HepG2 (cell line): ENCODE data around the gene ADCYAP1R1. TPM values are rescaled to one million over a fixed set of nuclear protein-coding genes. Genes with fewer than 3 reads are reported as not detected.

ENCODE experiments used
- NPAS2 ChIP-seq: sonication (generic); formaldehyde crosslinking; IDR thresholded peaks from 2 replicates; pipeline ENCODE4 v1.8.0; 2022; ENCODE audit warnings: mild to moderate bottlenecking, missing genetic modification reagents, borderline replicate concordance
- POLR2G ChIP-seq: fragments of 200-400 bp; formaldehyde crosslinking; IDR thresholded peaks from 2 replicates; pipeline ENCODE4 v1.6.1; 2018; ENCODE audit warnings: mild to moderate bottlenecking, low read depth, low read length, moderate library complexity
- ZNF556 ChIP-seq: sonication (generic); formaldehyde crosslinking; IDR thresholded peaks from 2 replicates; pipeline ENCODE4 v1.4.0; 2020; ENCODE audit warnings: mild to moderate bottlenecking, missing genetic modification reagents, borderline replicate concordance
- polyA plus RNA-seq, 8 experiments: library from polyadenylated mRNA; depleted of rRNA in 3 of 8; stranded (reverse) in 7 of 8; unstranded in 1 of 8; fragments of >200 nt; fragmentation: Illumina TruSeq in 4 of 8; extraction: Trizol in 4 of 8; gene quantifications; 2 replicates each; pipeline versions ENCODE4 v1.2.1 to v1.2.3, GENCODE V29; 2011 to 2016; ENCODE audit warnings: low read depth in 4 of 8, missing spikeins in 1 of 8, mixed read lengths in 1 of 8; ENCODE audit not compliant: insufficient read depth in 1 of 8
- total RNA-seq, 5 experiments: library from RNA; depleted of rRNA; stranded (reverse); fragments of >200 nt; fragmentation: Illumina TruSeq; extraction: Trizol; gene quantifications; 2 replicates each; pipeline ENCODE4 v1.2.3, GENCODE V29; 2016; ENCODE audit warnings: low read depth in 1 of 5
- TF ChIP-seq, protein P1 (sequence below): sonication (generic); formaldehyde crosslinking; IDR thresholded peaks from 2 replicates; pipeline ENCODE4; 2020; ENCODE audit warnings: missing genetic modification reagents, mild to moderate bottlenecking, borderline replicate concordance
- TF ChIP-seq, protein P2 (sequence below): sonication (generic); formaldehyde crosslinking; conservative IDR thresholded peaks from 2 replicates; pipeline ENCODE4 v1.8.0; 2022; ENCODE audit warnings: mild to moderate bottlenecking, moderate library complexity, missing genetic modification reagents
- TF ChIP-seq, protein P3 (sequence below), 2 experiments: sonication (generic) in 1 of 2; formaldehyde crosslinking in 1 of 2; IDR thresholded peaks; 2 replicates each; pipeline versions ENCODE4 v1.5.1 to v1.6.1; 2011 to 2020; ENCODE audit warnings: borderline replicate concordance in 1 of 2, low read depth in 1 of 2, low read length in 1 of 2, mild to moderate bottlenecking in 1 of 2, missing genetic modification reagents in 1 of 2, moderate library complexity in 1 of 2

The ADCYAP1R1 gene
- total and polyA plus RNA-seq, 2 of the 13 experiments (the other 11 are each of a cell fraction or from before 2014, with no cell fraction given), result not detected

DNA sequence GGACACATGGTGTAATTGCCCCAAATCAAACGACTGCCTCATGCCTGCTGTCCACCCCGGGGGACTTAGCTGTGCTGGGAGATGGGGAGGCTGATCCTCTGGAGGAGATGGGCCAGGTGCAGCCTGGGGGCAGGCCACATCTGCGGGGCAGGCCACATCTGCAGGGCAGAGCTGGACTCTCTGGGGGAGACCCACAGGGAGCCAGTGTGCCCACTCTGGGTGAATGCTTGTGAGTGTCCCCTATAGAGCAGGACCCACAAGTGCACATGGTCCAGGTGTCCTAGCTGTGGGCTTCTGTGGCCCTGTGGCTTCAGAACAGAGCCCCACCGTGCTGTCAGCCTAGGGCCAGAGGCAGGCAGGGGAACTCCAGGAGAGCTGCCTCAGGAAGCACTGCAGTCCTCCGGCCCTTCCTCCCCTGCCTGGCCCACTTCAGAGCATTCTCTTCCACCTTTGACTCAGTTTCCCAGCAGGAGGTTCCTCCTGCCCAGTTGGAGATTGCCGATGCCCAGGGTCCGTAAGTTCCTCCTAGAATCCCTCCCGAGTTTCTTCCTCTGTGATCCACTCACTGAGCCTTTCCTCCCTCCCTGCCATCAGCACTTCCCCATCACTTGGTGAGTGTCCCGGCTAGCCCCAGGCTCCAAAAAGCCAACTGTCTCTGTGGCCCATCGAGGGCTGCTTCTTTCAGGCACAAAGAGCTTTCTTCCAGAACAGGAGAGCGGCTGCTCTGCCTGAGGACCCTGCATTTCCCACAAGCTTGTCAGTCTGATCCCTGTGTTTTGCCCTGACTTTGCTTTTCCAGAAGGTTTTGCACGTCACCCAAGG is 50.3 kb downstream of the ADCYAP1R1 start (continued):
- TF ChIP-seq NPAS2 (CRISPR knock-in tag) (no peak), ZNF556 (CRISPR knock-in tag) (no peak), POLR2G (no peak)
- TF ChIP-seq, protein P1, sequence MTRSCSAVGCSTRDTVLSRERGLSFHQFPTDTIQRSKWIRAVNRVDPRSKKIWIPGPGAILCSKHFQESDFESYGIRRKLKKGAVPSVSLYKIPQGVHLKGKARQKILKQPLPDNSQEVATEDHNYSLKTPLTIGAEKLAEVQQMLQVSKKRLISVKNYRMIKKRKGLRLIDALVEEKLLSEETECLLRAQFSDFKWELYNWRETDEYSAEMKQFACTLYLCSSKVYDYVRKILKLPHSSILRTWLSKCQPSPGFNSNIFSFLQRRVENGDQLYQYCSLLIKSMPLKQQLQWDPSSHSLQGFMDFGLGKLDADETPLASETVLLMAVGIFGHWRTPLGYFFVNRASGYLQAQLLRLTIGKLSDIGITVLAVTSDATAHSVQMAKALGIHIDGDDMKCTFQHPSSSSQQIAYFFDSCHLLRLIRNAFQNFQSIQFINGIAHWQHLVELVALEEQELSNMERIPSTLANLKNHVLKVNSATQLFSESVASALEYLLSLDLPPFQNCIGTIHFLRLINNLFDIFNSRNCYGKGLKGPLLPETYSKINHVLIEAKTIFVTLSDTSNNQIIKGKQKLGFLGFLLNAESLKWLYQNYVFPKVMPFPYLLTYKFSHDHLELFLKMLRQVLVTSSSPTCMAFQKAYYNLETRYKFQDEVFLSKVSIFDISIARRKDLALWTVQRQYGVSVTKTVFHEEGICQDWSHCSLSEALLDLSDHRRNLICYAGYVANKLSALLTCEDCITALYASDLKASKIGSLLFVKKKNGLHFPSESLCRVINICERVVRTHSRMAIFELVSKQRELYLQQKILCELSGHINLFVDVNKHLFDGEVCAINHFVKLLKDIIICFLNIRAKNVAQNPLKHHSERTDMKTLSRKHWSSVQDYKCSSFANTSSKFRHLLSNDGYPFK (CRISPR knock-in tag), result no peak
- TF ChIP-seq, protein P2, sequence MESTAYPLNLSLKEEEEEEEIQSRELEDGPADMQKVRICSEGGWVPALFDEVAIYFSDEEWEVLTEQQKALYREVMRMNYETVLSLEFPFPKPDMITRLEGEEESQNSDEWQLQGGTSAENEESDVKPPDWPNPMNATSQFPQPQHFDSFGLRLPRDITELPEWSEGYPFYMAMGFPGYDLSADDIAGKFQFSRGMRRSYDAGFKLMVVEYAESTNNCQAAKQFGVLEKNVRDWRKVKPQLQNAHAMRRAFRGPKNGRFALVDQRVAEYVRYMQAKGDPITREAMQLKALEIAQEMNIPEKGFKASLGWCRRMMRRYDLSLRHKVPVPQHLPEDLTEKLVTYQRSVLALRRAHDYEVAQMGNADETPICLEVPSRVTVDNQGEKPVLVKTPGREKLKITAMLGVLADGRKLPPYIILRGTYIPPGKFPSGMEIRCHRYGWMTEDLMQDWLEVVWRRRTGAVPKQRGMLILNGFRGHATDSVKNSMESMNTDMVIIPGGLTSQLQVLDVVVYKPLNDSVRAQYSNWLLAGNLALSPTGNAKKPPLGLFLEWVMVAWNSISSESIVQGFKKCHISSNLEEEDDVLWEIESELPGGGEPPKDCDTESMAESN (CRISPR knock-in tag), result no peak
- TF ChIP-seq, protein P3, sequence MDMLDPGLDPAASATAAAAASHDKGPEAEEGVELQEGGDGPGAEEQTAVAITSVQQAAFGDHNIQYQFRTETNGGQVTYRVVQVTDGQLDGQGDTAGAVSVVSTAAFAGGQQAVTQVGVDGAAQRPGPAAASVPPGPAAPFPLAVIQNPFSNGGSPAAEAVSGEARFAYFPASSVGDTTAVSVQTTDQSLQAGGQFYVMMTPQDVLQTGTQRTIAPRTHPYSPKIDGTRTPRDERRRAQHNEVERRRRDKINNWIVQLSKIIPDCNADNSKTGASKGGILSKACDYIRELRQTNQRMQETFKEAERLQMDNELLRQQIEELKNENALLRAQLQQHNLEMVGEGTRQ (IDR thresholded peaks at IDR 0.05; ENCODE audit: low read depth, low read length), result no peak
- TF ChIP-seq, protein P3 (CRISPR knock-in tag; IDR thresholded peaks at IDR 0.05; ENCODE audit: borderline replicate concordance), result no peak
- TF ChIP-seq, all 625 proteins: peak for 0
